GM23248 (cell line): Measurements from ENCODE around the gene SSR2.

Experiments
- EZH2 ChIP-seq: fragments of 200-600 bp; sonication (generic); IDR thresholded peaks from 2 replicates; pipeline ENCODE4 v1.6.1; 2018; ENCODE audit warnings: antibody characterized with exemption, mild to moderate bottlenecking; ENCODE audit not compliant: insufficient read depth, poor library complexity, severe bottlenecking
- EZH2phosphoT487 ChIP-seq: fragments of 200-600 bp; sonication (generic); IDR thresholded peaks from 2 replicates; pipeline ENCODE4 v1.6.1; 2018; ENCODE audit warnings: antibody characterized with exemption, moderate library complexity, mild to moderate bottlenecking, low read depth; ENCODE audit not compliant: insufficient read depth

GRCh38 chr1:156064615-156065014 lies 43.9 kb upstream of the SSR2 start:
- no peak for TF ChIP-seq EZH2
- no peak for TF ChIP-seq EZH2phosphoT487
